Lower leg skin (tissue), 3 donors: Measurements from ENCODE around the gene ATP1B2.

Source experiments
- POLR2A ChIP-seq, 2 donors: fragments of 450-650 bp; IDR thresholded peaks; one replicate each; pipeline ENCODE4 v1.6.1; 2016 to 2017; ENCODE audit warnings: antibody characterized with exemption in 2 of 2, mild to moderate bottlenecking in 1 of 2, moderate library complexity in 1 of 2
- TF ChIP-seq, protein P1 (sequence below), 3 donors: fragments of 450-650 bp; IDR thresholded peaks; one replicate each; pipeline ENCODE4 v1.5.1; 2016; ENCODE audit warnings: antibody characterized with exemption in 3 of 3, mild to moderate bottlenecking in 3 of 3, moderate library complexity in 2 of 3

DNA sequence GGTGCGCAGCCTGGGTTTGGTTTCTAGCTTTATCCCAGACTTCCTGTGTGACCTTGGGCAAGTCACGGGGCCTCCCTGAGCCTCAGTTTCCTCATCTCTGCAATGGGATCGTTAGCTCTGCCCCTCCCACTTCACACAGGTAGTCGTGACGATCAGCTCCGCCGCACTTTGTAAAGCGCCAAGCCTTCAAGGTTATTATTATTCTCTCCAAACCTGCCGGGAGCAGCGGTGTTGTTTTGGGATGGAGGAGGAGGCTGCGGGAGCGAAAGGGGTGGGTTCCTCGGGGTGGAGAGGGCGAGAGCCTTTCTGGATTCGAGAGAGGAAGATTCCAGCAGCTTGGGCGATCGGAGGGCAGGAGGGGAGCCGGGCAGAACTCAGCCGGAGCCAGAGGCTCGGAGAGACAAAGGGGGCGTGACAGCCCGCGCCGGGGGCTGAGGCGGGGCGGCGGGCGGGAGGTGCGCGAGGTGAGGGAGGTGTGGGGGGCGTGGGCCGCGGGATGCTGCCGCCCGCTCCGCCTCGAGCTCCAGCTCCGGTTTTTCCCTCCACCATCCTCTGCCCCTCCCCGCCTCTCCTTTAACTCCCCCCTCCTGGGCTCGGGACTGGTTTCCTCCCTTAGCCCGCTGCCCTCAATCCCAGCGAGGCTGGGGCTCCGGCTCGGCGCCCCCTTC, 54.0 kb downstream of the ATP1B2 start, which contains the start of gene EFNB3:
- TF ChIP-seq, protein P1, sequence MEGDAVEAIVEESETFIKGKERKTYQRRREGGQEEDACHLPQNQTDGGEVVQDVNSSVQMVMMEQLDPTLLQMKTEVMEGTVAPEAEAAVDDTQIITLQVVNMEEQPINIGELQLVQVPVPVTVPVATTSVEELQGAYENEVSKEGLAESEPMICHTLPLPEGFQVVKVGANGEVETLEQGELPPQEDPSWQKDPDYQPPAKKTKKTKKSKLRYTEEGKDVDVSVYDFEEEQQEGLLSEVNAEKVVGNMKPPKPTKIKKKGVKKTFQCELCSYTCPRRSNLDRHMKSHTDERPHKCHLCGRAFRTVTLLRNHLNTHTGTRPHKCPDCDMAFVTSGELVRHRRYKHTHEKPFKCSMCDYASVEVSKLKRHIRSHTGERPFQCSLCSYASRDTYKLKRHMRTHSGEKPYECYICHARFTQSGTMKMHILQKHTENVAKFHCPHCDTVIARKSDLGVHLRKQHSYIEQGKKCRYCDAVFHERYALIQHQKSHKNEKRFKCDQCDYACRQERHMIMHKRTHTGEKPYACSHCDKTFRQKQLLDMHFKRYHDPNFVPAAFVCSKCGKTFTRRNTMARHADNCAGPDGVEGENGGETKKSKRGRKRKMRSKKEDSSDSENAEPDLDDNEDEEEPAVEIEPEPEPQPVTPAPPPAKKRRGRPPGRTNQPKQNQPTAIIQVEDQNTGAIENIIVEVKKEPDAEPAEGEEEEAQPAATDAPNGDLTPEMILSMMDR (IDR thresholded peaks at IDR 0.05), result no peak
- TF ChIP-seq POLR2A (IDR thresholded peaks at IDR 0.05), result no peak
